Panc1 (cell line): ENCODE data around the gene CAPZA1.

Source experiments
- TF ChIP-seq, protein P1 (sequence below): fragments of 450-650 bp; IDR thresholded peaks from 2 replicates; pipeline ENCODE4 v1.5.1; 2017; ENCODE audit warnings: mild to moderate bottlenecking
- TF ChIP-seq, protein P2 (sequence below), 2 experiments: IDR thresholded peaks; 2 replicates each; pipeline ENCODE4 v1.6.1; 2011 to 2012; ENCODE audit warnings: low read depth in 2 of 2, control low read depth in 1 of 2, low read length in 1 of 2, mild to moderate bottlenecking in 1 of 2, moderate library complexity in 1 of 2; ENCODE audit not compliant: insufficient read depth in 1 of 2

GRCh38 chr1:112710159-112710558, 90.5 kb downstream of the CAPZA1 start:
- TF ChIP-seq, protein P1, sequence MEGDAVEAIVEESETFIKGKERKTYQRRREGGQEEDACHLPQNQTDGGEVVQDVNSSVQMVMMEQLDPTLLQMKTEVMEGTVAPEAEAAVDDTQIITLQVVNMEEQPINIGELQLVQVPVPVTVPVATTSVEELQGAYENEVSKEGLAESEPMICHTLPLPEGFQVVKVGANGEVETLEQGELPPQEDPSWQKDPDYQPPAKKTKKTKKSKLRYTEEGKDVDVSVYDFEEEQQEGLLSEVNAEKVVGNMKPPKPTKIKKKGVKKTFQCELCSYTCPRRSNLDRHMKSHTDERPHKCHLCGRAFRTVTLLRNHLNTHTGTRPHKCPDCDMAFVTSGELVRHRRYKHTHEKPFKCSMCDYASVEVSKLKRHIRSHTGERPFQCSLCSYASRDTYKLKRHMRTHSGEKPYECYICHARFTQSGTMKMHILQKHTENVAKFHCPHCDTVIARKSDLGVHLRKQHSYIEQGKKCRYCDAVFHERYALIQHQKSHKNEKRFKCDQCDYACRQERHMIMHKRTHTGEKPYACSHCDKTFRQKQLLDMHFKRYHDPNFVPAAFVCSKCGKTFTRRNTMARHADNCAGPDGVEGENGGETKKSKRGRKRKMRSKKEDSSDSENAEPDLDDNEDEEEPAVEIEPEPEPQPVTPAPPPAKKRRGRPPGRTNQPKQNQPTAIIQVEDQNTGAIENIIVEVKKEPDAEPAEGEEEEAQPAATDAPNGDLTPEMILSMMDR: no peak
- TF ChIP-seq, protein P2, sequence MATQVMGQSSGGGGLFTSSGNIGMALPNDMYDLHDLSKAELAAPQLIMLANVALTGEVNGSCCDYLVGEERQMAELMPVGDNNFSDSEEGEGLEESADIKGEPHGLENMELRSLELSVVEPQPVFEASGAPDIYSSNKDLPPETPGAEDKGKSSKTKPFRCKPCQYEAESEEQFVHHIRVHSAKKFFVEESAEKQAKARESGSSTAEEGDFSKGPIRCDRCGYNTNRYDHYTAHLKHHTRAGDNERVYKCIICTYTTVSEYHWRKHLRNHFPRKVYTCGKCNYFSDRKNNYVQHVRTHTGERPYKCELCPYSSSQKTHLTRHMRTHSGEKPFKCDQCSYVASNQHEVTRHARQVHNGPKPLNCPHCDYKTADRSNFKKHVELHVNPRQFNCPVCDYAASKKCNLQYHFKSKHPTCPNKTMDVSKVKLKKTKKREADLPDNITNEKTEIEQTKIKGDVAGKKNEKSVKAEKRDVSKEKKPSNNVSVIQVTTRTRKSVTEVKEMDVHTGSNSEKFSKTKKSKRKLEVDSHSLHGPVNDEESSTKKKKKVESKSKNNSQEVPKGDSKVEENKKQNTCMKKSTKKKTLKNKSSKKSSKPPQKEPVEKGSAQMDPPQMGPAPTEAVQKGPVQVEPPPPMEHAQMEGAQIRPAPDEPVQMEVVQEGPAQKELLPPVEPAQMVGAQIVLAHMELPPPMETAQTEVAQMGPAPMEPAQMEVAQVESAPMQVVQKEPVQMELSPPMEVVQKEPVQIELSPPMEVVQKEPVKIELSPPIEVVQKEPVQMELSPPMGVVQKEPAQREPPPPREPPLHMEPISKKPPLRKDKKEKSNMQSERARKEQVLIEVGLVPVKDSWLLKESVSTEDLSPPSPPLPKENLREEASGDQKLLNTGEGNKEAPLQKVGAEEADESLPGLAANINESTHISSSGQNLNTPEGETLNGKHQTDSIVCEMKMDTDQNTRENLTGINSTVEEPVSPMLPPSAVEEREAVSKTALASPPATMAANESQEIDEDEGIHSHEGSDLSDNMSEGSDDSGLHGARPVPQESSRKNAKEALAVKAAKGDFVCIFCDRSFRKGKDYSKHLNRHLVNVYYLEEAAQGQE (IDR thresholded peaks at IDR 0.05; ENCODE audit: insufficient read depth in 1 of 2, low read depth in 2 of 2, low read length in 1 of 2): no peak
